GM19043 (cell line): Measurements from ENCODE around the gene SYNE3.

ENCODE experiments used
- ATAC-seq: cut with Tn5 transposase; IDR thresholded peaks from one replicate; pipeline ENCODE4 v1.9.1; 2021; ENCODE audit warnings: low read depth; ENCODE audit not compliant: unreplicated experiment

SYNE3 gene

DNA sequence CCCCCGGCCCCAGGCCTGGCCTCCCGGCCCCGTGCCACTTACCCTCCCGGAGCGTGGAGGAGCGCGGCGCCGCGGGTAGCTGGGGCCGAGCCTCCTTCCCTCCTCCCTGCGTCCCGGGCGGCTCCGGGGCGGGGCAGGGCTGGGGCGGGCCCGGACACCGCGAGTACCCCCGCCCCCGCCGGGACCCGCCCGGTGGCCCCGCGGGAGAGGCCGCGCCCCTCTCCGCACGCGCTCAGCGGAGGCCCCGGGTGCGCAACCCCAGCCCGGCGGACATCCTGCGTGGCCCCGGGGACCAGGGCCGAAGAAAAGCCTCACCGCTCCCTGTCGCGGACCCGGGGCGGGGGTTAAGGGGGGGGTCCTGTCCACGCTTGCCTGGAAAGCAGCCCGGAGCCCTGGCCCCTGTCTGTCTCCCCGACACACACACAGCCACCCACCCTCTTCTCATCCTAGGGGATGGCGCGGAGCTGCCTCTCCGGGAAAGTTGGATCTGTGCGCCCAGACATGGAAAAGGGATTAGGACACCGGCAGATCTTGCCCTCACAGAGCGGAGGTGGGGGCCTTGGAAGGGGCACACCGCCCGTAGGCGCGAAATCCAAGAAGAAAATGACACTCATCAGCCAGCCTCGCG lies at the start of gene SYNE3:
Gene SYNE3, minus strand, starts transcription at position 97 of the 628 bp plus-strand sequence. CDS start 40,829 bp downstream, outside the sequence.
- ATAC-seq: peak; percentile 40

DNA sequence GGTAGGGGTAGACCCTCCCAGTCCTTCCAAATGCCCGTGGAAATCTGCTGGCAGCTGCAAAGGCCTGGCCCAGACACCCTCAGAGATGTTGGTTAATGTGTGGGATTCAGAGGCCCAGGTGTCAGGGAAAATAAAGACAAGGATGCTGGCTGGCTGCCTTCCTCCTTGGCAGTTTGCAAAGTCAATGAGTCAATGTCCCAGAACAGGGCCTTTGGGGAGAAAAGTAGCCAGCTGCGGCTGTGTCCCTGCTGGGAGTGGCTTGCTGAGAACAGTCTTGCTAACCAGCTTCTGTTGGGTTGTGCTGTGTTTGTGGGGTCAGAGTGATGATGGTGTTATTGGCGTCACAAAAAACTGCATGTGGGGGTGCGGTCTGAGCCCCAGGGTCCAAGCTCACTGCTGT lies 47.6 kb upstream of the SYNE3 start:
- ATAC-seq: no peak

DNA sequence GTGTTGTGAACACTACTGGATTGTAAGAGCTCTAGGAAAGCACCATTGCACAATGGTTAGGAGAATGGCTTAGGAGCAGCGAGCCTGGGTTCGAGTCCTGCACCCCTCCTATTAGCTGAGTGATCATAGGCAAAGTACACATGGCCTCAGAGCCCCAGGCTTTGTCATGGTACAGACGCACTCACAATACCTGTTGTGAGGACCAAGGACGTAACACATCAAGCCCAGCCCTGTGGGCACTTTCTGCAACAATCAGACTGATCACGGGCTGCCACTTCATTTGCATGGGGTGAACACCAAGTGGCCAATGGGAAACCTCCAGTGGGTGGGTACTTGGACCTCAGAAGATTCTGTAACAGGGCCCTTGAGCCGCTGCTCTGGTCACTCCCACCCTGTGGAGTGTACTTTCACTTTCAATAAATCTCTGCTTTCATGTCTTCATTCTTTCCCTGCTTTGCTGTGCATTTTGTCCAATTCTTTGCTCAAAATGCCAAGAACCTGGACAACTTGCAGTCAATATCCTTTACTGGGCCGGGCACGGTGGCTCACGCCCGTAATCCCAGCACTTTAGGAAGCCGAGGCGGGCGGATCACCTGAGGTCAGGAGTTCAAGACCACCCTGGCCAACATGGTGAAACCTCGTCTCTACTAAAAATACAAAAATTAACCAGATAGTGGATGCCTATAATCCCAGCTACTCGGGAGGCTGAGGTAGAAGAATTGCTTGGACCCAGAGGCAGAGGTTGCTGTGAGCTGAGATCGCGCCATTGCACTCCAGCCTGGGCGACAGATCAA lies 46.6 kb upstream of the SYNE3 start:
- ATAC-seq: no peak

- ATAC-seq: peak; percentile 95
Measured at GRCh38 chr14:95561001-95561412, 44.6 kb upstream of the SYNE3 start.

DNA sequence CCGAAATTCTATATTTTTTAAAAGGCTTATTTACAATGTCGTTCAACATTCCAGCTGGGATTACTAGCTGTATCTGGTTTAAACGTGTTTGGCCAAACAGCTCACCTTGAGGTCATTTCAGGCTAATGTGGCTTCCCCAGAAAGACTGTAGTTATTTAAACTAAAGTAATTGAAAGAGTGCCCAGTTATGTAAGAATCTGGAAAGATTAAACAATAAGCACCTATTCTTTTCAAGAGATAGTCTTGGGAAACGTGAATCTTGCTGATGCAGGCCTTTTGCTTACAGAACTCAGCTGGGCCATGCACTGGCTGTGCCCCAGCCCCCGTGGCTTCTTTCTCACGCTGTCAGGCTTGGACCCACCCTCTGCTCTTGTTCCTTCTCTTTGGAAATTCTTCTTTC lies 42.8 kb upstream of the SYNE3 start:
- no peak for ATAC-seq

GRCh38 chr14:95557832-95558231 lies 41.4 kb upstream of the SYNE3 start:
- no peak for ATAC-seq

GRCh38 chr14:95557291-95557690 lies 40.8 kb upstream of the SYNE3 start:
- ATAC-seq: no peak

- no peak for ATAC-seq
Measured at GRCh38 chr14:95555053-95555452, 38.6 kb upstream of the SYNE3 start.

DNA sequence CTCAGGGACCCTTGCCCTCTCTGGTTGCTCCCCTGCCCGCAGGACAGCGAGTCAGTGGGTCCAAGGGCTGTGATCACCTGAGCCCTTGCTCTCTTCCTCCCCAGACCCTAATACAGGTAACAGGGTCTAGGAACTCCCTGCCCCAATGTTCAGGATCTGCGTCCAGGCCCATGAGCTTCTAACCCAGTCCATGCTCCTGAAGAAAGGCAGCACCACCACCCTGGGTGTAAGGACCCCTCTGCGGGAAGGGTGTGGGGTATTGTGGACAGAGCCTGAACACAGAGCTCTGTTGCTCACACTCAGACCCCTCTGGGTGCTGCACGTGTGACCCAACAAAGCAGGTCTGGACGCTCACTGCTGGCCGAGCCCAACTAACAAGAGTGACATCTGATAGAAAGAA lies 36.7 kb upstream of the SYNE3 start:
- no peak for ATAC-seq

DNA sequence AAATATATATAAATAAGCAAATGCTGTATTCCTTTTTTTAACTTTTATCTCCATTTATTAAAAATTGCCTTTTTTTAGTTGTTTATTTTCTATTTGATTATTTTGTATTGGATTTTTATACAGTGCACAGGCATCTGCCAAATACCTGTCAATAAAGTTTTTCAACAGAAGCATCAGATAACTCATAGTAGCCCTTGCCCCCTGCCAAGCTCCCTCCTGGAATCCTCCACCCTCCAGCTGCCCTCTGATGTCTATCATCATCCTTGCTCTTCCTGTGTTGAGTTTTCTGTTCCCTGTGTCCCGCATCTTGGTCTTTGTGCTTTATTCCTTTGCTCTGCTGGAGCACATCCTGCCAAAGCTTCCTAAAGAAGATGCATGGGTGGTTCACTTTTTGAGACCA lies 35.0 kb upstream of the SYNE3 start:
- no peak for ATAC-seq

DNA sequence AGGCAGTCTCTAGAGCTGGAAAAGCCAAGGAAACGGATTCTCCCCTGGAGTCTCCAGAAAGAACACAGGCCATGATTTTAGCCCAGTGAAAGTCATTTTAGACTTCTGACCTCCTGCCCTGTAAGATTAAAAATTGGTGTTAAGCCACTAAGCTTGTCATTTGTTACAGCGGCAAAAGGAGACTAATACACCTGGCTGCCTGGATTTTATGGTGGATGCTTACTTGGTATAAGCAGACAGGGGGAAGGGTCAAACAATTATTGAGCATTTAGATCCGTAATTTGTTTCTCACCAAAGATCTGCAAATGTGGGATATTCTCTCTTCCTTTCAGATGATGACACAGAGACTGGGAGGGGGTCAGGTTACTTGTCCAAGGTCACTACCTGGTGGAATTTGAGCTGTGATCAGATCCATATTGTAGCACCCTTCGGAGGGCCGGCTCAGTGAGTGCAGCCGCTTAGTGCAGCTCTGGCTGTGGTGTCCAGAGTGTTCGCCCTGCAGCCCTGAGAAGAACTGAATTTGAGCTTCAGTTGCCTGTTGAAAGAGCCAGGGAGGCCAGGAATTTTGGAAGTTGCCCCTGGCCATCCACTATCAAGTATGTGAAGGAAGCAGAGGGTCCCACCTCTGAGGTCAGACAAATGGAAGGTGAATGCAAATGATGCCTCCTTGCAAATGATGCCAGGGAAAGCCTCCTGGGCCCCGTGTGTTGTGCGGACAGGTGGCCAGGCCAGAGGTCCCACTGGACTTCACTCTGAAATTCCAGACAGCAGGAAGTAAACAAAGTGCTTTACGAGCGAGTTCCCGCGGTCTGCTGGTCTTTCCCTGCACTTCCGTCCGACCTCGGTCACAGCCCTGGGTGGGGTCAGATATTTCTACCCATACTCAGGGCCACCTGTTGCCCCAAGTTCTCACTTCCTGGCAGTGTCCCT lies 33.5 kb upstream of the SYNE3 start:
- no peak for ATAC-seq

DNA sequence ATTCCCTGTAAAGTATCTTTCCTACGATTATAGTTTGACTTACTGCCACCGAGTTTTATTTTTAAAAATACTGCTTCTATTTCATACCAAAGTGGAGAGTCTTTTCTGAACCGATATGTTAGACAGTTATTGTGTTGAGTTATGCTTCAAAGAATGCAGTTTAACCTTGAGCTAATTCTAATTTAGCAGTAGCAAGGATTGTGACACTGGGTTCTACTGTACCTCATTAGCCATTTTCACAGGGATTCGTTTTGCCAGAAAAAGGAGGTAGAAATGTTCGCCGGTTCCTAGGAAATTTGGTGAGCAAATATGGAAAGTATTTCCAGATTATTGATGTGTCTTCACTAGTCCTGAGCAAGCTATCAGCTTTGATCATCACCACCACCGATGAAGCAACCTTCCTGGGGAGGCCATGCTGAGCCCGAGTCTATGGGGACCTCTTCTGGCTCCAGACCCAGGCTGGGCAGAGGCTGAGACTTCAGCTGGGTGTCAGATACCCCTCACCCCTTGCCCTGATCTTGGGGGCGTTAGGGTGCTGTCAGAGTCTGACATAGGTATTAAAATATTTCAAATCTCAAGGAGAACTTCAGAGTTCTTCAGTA lies 32.0 kb upstream of the SYNE3 start:
- ATAC-seq: no peak

DNA sequence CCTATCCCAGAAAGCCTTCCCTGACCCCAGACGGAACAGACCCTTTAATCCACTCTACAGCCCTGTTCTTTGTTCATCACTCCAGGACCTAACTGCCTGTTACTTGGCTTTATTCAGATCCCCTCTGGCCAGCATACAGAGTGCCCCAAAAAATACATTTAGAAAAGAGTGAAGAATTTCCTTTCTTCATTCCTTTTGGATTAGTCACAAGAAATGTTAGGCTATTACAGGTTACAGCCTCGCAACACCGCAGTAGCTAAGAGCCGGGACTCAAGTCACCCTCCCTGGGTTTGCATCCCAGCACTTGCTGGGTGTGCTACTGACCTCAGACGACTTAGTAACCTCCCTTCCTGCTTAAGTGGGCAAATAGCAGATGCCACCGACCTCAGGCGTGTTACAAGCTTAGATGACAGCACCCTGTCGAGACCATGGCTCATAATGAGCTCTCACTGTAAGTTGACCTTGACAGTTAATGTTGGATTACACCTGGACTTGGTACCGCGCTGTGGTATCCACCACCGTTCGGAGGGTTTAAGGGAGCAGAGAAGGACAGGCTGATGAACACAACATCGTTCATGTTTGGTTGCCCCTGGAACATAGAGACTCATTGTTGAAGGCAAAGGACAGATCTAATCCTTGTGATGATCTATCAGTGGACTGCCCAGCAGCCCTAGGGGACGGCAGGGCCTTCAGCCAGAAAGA lies 31.3 kb upstream of the SYNE3 start:
- ATAC-seq: no peak

DNA sequence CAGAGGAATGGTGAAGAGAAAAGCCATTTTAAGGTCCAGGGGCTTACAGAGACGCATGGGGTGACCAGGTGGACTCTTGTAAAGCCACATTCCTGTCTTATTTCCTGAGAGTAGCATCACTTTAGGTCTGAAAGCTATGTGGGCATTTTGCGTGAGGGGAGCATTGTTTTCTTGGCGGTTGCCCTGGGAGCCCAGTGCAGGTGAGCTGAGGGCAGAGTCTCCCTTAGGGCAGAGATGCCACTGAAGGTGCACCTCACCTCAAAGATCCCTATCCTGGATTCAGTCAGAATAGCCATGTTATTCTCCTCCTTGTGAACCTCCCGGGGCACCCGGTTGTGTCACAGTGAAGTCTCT lies 30.8 kb upstream of the SYNE3 start:
- no peak for ATAC-seq

GRCh38 chr14:95545515-95546168 lies 29.2 kb upstream of the SYNE3 start:
- no peak for ATAC-seq

DNA sequence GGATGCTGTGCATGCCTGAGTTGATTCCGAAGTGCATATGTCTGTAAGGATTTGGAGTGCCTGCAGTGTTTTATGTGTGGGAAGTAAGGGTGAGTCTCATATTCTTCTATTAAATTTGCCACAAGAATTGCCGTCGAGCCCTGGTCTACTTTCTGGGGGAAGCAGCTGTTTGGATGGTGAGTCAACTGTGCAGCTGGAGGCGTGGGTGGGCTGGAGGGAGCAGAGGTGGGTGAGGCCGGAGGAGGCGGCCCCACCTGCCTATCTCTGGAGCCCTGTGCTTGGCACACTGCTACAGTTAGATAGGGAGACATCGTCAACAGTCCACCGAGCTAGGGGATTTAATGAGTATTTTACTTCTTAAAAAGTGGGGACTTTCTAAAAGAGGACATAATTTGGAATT lies 28.1 kb upstream of the SYNE3 start:
- no peak for ATAC-seq

DNA sequence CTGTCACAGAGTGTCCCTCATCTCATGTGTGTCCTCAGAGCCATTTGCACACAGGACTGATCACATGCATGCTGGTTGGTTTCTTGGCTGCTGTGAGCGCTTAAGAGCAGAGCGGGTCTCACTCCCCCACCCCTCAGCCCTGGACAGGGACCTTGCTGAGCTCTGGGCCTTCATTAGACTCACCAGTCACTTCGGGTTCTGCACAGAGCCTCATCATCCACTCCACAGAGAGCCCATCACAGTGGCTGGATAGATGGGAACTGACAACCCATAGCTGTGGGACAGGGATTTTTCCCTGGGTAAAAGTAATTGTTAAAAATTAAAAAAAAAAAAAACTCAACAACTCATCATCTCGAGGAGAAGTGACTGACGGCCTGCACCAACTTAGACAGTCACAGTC lies 26.6 kb upstream of the SYNE3 start:
- ATAC-seq: no peak

GRCh38 chr14:95541932-95542930 lies 25.8 kb upstream of the SYNE3 start:
- no peak for ATAC-seq

DNA sequence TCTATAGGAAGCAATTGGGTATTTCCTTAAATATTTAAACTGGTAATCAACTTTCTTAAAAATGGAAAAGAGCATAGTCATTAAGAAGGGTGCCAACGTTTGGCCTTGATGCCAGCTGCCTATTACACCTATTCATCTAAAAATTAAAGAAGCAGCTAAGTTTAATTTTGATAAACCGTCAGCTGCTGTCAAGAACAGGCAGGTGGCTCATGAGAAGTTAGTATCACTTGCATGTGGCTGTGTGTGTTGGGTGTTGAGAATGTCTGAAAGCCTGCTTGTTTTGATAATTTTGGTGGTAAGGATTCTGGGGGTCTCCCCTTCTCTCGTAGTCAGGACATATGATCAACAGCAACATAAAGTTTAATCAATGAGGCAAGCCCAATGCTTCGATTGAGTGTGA lies 24.9 kb upstream of the SYNE3 start:
- ATAC-seq: no peak
